C4-2B (cell line): Measurements from ENCODE around the gene PFKFB3.

ENCODE experiments used
- H3K27ac ChIP-seq: fragments of 450-650 bp; 2 replicates; pipeline ENCODE4 v1.5.1; 2017
- ZFX ChIP-seq: fragments of 450-650 bp; IDR thresholded peaks from 2 replicates; pipeline ENCODE4 v1.6.1; 2017
- TF ChIP-seq, protein P1 (sequence below): fragments of 450-650 bp; conservative IDR thresholded peaks from 2 replicates; pipeline ENCODE4 v1.5.1; 2017; ENCODE audit warnings: mild to moderate bottlenecking

PFKFB3 gene

GRCh38 chr10:6197321-6197720 is 5.4 kb upstream of the PFKFB3 start:
- no peak overlapping the region for H3K27ac ChIP-seq
- TF ChIP-seq ZFX: no peak
- TF ChIP-seq, protein P1, sequence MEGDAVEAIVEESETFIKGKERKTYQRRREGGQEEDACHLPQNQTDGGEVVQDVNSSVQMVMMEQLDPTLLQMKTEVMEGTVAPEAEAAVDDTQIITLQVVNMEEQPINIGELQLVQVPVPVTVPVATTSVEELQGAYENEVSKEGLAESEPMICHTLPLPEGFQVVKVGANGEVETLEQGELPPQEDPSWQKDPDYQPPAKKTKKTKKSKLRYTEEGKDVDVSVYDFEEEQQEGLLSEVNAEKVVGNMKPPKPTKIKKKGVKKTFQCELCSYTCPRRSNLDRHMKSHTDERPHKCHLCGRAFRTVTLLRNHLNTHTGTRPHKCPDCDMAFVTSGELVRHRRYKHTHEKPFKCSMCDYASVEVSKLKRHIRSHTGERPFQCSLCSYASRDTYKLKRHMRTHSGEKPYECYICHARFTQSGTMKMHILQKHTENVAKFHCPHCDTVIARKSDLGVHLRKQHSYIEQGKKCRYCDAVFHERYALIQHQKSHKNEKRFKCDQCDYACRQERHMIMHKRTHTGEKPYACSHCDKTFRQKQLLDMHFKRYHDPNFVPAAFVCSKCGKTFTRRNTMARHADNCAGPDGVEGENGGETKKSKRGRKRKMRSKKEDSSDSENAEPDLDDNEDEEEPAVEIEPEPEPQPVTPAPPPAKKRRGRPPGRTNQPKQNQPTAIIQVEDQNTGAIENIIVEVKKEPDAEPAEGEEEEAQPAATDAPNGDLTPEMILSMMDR: no peak

- no peak overlapping the region for H3K27ac ChIP-seq
These were observed 4.6 kb upstream of the PFKFB3 start for GRCh38 chr10:6198171-6198570.

DNA sequence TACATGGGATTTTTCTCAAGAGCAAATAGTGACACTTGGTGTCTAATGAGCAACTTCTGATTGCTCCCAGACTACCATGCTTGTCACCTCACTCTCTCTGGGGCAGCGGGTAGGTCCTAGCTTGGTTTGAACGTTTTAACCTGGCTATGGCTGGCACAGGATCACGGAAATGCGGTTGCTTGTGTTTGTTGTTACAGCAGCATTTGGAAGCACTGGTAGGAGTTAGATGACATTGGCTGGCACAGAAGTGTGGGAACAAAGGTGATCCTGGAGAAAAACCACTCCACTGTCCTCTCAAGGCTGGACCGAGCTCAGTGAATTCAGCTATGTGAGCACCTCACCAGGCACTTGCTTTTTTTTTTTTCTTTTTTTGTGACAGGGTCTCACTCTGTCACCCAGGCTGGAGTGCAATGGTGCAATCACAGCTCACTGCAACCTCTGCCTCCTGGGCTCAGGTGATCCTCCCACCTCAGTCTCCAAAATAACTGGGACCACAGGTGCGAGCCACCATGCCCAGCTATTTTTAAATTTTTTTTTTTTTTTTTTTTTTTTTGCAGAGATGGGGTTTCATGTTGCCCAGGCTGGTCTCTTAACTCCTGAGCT is 3.5 kb upstream of the PFKFB3 start:
- H3K27ac ChIP-seq: peak overlapping the region; percentile 39

More at GRCh38 chr10:6198171-6198570, 4.6 kb upstream of the PFKFB3 start:
- TF ChIP-seq, protein P1: no peak
- TF ChIP-seq ZFX: no peak

DNA sequence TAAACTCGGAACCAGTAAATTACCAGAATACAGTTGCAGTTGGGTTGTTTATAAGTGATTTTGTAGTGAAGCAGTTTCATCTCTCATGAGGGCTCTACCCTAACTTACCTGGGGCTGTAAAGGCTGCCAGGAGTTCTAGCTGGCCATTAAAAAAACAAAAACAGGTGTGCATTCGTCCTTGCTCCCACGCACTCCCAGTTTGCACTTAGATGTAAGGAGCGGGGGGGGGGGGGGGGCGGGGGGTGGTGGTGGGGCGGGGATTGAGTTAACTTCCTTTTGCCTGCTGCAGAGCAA is 2.3 kb upstream of the PFKFB3 start:
- TF ChIP-seq, protein P1: no peak
- no peak for TF ChIP-seq ZFX
- H3K27ac ChIP-seq: no peak overlapping the region

More for the DNA sequence above, 3.5 kb upstream of the PFKFB3 start:
- no peak for TF ChIP-seq ZFX
- TF ChIP-seq, protein P1: no peak

- TF ChIP-seq, protein P1: no peak
- no peak for TF ChIP-seq ZFX
- H3K27ac ChIP-seq: peak overlapping the region; percentile 46
These were observed 1.8 kb upstream of the PFKFB3 start for GRCh38 chr10:6200734-6201515.

GRCh38 chr10:6201516-6201975 is 1.2 kb upstream of the PFKFB3 start:
- peak overlapping the region; percentile 46 for H3K27ac ChIP-seq
- TF ChIP-seq ZFX: no peak
- TF ChIP-seq, protein P1: no peak

DNA sequence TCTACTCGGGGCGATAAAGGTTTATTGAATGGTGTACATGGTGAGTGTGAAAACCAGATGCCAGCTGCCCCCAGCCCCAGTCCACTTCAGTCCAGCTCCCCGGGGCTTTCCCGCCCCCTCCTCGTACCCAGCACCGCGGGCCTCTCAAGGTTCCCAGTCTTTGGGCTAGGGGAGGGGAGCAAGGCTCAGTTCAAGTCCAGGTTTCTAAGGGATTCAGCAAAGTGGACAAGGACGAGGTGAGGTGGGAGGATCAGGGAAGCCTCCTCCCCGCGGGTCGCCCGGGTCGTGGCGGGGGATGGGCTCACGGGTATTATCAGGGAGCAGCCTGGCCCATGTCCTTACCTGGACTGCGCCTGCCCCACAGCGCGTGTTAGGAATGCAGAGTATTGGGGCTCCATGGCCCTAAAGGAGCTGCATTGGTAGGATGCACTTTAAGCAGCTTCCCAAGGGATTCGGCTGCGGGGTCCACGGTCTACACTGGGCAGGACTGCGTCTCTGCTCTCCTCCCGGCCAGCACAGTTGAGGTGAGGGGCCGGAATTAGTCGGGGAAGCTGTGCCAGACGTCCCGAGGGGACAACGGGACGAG is 541 bp upstream of the PFKFB3 start:
- no peak for TF ChIP-seq ZFX
- TF ChIP-seq, protein P1: no peak
- peak overlapping the region; percentile 46 for H3K27ac ChIP-seq
